Psoas muscle (tissue), 8 donors: ENCODE results near the gene MTHFD1L. TPM values are rescaled to one million over a fixed set of nuclear protein-coding genes. Genes with fewer than 3 reads are reported as not detected.
"Not testable (repeated sequence)": the region's sequence is repeated elsewhere in the genome, so short reads cannot be mapped to it uniquely, and the experiment has no call there.

Experiments used
- ATAC-seq, 4 donors: fragments of 200-7000 bp; cut with Tn5 transposase; one replicate each; pipeline ENCODE4 v1.9.1; 2020; ENCODE audit warnings: moderate library complexity in 3 of 4, mild to moderate bottlenecking in 2 of 4
- DNase-seq, 2 donors: peaks; one replicate each; pipeline ENCODE4 v3.0.0-alpha.2; 2020
- H3K27ac ChIP-seq: fragments of 200-600 bp; one replicate; pipeline ENCODE4 v1.8.0; 2022
- H3K27me3 ChIP-seq, 3 donors: fragments of 200-600 bp in 1 of 3; one replicate each; pipeline versions ENCODE4 v1.6.1 to v1.8.0; 2013 to 2022; ENCODE audit warnings: low read length in 2 of 3, mild to moderate bottlenecking in 2 of 3, moderate library complexity in 1 of 3; ENCODE audit not compliant: insufficient read depth in 3 of 3
- H3K36me3 ChIP-seq, 2 donors: fragments of 200-600 bp in 1 of 2; one replicate each; pipeline versions ENCODE4 v1.6.1 to v1.8.0; 2013 to 2022; ENCODE audit warnings: low read depth in 1 of 2, mild to moderate bottlenecking in 1 of 2, moderate library complexity in 1 of 2; ENCODE audit not compliant: insufficient read depth in 1 of 2
- H3K4me1 ChIP-seq: fragments of 200-600 bp; one replicate; pipeline ENCODE4 v1.8.0; 2022
- H3K4me3 ChIP-seq: fragments of 200-600 bp; one replicate; pipeline ENCODE4 v1.8.0; 2022; ENCODE audit warnings: mild to moderate bottlenecking
- H3K9me3 ChIP-seq: fragments of 200-600 bp; one replicate; pipeline ENCODE4 v1.8.0; 2022
- CTCF ChIP-seq: fragments of 200-600 bp; IDR thresholded peaks from one replicate; pipeline ENCODE4 v1.8.0; 2022; ENCODE audit warnings: antibody characterized with exemption
- WGBS, 3 donors: extraction: QIAGEN DNeasy Blood & Tissue Kit; methylation state at CpG; one replicate each; pipeline versions ENCODE4 v1.1.6 to v1.1.7; 2013; 5-methylcytosine and 5-hydroxymethylcytosine counted together
- intact Hi-C, 2 donors: fragments of 100-400 bp; cut with DNase I; formaldehyde crosslinking; loops; one replicate each; pipeline versions ENCODE4 v1.11.0 to v1.14.2; 2022
- polyA plus RNA-seq, 3 donors: library from polyadenylated mRNA; stranded (reverse); fragments of 200-250 nt; gene quantifications; one replicate each; pipeline ENCODE4 v1.2.3, GENCODE V29; 2013
- total RNA-seq, 4 donors: library from RNA; stranded (reverse); fragmentation: NEBNext Ultra II Directional in 2 of 4; extraction: Animal tissue kit (Norgen Biotek cat#: 25700) in 2 of 4; gene quantifications; one replicate each; pipeline versions ENCODE4 v1.2.1 to v1.2.4, GENCODE V29; 2021 to 2023
- donor health status: healthy with polysubstance abuse.
- donor health status: DM: no; HTN: no; CAD: no; lungs with moderate emphysema.
- donor health status: Bipolar disorder and iron deficiency.
- donor health status: healthy.
- donor health status: DM: yes; HTN: yes; CAD: no.
- donor health status: DM: no; HTN: no; CAD: no.
- donor health status: DM: no; HTN: no; CAD: no.
- donor health status: DM: yes; HTN: yes; CAD: no.

Gene MTHFD1L
- total and polyA plus RNA-seq, 7 donors = 0.21 to 4.1 (median 1.1) TPM

DNA sequence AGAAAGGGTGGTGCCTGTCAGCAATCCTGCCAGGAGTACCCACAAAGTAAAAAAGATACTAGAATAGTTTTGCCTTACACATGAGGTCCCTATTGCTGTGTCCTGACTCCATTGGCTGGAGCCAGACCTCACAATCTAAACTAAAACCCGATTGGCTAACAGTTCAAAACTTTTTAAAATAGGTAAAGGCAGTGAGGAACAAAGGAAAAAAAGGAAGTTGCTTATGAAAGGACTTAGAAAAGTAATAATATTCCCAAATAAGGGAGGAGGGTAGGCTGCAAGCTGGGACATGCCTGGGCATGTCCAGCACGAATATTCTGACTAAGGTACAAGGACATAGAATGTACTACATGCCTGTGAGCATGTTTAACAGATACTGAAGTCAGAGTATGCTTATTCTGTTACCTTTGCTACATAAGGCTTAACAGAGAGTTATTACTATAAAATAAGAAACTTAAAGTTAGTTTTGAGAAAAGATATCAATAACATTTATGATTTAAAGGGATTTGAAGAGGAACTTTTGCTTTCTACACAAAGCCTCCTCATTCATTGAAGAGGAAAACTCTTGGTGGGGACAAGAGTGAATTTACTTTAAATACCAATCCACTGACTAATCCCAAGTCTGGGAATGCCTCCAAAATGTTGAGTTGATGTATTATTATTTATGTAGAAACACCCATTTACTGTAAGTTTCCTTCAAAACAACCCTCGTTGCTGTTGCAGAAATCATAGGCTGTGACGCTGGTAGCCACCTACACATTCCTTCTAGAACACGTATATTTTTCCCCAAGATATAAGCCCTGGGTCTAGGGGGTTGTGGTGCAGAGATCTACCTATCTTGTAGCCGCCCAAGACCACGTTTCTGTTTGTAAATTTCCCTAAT lies 8.2 kb upstream of the MTHFD1L start:
- no peaks in the 10 kb centered on the region for H3K36me3 ChIP-seq
- H3K27ac ChIP-seq = no peak overlapping the region
- intact Hi-C loops = no loop called here
- no peak overlapping the region for H3K4me3 ChIP-seq
- WGBS, 3 donors = 48 to 61% (median 58%) methylated on average over 7 of the region's 7 CpGs
- no peak for TF ChIP-seq CTCF
- no peak for ATAC-seq
- no peaks in the 10 kb centered on the region for H3K9me3 ChIP-seq
- no peaks in the 10 kb centered on the region for H3K27me3 ChIP-seq
- no peak for DNase-seq
- no peaks in the 10 kb centered on the region for H3K4me1 ChIP-seq

GRCh38 chr6:150857945-150858308 lies 7.6 kb upstream of the MTHFD1L start:
- no peak overlapping the region for H3K27ac ChIP-seq
- no peak for ATAC-seq
- intact Hi-C loops = no loop called here

GRCh38 chr6:150861448-150862168 lies 3.9 kb upstream of the MTHFD1L start:
- 65 to 81% (median 70%) methylated on average over 8 of the region's 8 CpGs for WGBS, 3 donors
- ATAC-seq, intact Hi-C loops, H3K9me3 ChIP-seq, H3K27ac ChIP-seq, H3K4me3 ChIP-seq, DNase-seq, H3K4me1 ChIP-seq, H3K36me3 ChIP-seq: not testable (repeated sequence)
- peaks cover 0 to 19% (median 3%) of the 10 kb centered on the region in 3 donors for H3K27me3 ChIP-seq

More at GRCh38 chr6:150857945-150858308, 7.6 kb upstream of the MTHFD1L start:
- 92 to 93% (median 92%) methylated on average over 2 of the region's 2 CpGs for WGBS, 3 donors
- Histone ChIP-seq H3K4me3 (no peak overlapping the region), H3K36me3 (no peaks in the 10 kb centered on the region), H3K9me3 (no peaks in the 10 kb centered on the region), H3K27me3 (peaks cover 0 to 6% (median 0%) of the 10 kb centered on the region in 3 donors), H3K4me1 (no peaks in the 10 kb centered on the region)
- no peak for DNase-seq
- TF ChIP-seq CTCF = no peak

DNA sequence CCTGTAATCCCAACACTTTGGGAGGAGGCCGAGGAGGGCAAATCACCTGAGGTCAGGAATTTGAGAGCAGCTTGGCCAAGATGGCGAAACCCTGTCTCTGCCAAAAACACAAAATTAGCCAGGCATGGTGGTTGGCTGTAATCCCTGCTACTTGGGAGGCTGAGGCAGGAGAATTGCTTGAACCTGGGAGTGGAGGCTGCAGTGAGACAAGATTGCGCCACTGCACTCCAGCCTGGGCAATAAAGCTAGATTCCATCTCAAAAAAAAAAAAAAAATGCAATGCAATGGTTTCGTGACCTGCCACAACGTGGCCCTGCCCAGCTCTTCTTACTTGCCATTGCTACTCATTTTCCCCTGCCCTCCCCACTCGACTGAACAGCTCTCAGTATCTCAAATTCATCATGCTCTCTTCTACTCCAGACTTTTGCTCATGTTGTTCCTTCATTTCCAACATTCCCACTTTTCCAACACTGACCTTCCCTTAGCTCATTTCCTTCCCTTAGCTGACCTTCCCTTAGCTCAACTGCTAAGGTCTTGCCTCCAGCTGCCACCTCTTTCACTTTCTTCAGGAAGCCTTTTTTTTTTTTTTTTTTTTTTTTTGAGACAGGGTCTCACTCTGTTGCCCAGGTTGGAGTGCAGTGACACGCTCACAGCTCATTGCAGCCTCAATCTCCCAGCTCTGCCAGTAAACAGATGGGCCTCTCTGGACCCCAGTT lies 2.1 kb upstream of the MTHFD1L start:
- no peak for ATAC-seq
- TF ChIP-seq CTCF = no peak
- 91 to 94% (median 92%) methylated on average over 7 of the region's 7 CpGs for WGBS, 3 donors

DNA sequence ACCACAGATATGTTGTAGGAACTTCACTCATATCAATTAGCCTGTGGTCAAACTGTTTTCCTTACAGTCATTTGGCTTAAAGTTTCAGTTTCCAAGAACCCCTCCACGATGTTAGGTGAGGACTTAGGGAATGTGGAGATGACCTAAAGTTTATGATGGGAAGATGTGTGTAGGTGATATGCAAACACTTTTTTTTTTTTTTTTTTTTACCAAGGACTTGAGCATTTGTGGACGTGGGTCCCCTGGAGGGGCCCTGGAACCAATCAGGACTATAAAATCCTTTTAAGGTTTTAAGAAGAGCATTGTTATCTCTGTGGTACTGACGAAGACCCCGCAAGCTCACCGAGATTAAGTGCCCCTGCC lies 478 bp upstream of the MTHFD1L start:
- 23 to 26% (median 25%) methylated on average over 5 of the region's 5 CpGs for WGBS, 3 donors
- no peak for TF ChIP-seq CTCF
- Histone ChIP-seq H3K27me3 (peaks cover 0 to 28% (median 3%) of the 10 kb centered on the region in 3 donors), H3K9me3 (no peaks in the 10 kb centered on the region), H3K27ac (peak overlapping the region; percentile 38), H3K4me3 (peak overlapping the region; percentile 80), H3K36me3 (no peaks in the 10 kb centered on the region), H3K4me1 (no peaks in the 10 kb centered on the region)
- DNase-seq = no peak
- intact Hi-C loops = no loop called here
- no peak for ATAC-seq

More for the DNA sequence above, 2.1 kb upstream of the MTHFD1L start:
- Histone ChIP-seq H3K9me3 (no peaks in the 10 kb centered on the region), H3K27ac (no peak overlapping the region), H3K4me1 (no peaks in the 10 kb centered on the region), H3K27me3 (peaks cover 0 to 28% (median 3%) of the 10 kb centered on the region in 3 donors), H3K36me3 (no peaks in the 10 kb centered on the region), H3K4me3 (no peak overlapping the region)
- no peak for DNase-seq
- intact Hi-C loops = no loop called here
